Nucleus accumbens (tissue), 56 donors: Measurements from ENCODE around the gene CDPF1.

Source experiments
- DNase-seq, 56 donors: peaks; one replicate each; lab custom pipeline; 2025; lab: John Stamatoyannopoulos, UW

The CDPF1 gene

DNA sequence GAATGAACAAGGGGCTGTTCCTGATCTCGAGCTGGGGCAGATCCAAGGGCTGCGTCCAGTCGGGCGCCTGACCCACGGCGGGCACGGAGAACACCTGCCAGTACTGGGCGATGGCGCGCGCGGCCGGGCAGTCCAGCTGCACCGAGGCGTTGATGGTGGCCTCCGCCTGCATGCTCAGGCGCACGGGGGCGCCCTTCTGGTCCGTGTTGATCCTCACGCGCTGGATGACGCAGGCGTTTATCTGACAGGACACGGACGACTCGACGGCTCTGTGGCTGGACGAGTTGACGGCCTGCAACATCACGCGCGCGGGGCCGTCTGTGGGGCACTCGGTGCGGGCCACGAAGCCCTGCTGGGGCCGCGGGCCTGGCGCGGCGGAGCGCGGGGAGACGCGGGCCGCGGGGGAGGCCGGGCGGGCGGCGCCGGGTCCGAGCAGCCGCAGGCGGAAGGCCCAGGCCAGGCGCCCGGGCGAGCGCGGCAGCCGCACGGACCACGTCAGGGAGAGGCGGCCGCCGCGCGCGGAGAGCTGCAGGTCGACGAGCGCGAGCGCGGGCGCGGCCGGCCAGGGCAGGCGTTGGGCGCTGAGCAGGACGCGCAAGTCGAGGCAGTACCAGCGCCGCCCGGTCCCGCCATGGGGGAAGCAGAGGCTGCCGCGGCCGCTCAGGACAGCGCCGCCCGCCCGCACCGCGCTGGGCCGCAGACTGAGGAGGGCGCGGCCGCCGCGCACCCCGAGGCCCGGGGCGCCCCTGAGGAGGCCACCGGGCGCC lies 12.5 kb upstream of the CDPF1 start:
- DNase-seq = peak in 18 of 56 donors; percentile 4 to 39 (median 18)

DNA sequence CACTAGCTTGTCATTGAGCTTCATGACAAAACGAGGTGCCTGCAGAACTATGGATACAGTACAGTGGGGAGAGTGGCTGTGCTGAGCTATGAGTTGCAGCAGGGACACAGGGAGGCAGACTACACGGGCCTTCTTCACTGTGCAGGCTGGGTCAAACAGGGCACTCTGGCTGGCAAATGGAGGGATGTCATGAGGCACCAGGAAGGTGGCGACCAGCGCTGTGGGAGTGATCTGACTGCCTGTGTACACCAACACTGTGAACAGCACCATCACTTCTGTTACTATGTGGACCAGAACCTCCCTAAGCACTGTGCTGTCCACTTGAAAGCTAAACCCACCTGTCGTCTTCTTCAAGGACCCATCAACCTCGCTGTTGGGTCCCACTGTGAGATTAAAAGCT lies 9.9 kb upstream of the CDPF1 start:
- no peak for DNase-seq

DNA sequence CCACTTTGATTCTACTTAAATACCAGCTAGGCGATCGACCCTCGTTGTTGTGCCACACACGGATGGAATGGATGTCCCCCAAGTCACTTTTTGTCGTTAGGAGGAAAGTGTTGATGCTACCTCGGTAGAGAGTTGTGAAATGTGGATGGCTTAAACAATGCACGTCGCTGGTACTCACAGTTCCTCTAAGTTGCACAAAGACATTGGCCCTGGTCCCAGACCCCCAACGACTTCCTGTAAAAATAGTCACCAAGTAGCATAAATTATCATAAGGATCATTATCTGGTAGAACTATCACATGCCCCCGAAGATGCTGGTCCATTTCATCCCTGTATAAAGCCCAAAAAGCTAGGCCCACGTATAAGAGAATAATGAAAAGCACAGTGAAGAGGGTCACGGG lies 9.3 kb upstream of the CDPF1 start:
- DNase-seq = no peak

GRCh38 chr22:46256358-46256958 lies 6.4 kb upstream of the CDPF1 start:
- DNase-seq = no peak

DNA sequence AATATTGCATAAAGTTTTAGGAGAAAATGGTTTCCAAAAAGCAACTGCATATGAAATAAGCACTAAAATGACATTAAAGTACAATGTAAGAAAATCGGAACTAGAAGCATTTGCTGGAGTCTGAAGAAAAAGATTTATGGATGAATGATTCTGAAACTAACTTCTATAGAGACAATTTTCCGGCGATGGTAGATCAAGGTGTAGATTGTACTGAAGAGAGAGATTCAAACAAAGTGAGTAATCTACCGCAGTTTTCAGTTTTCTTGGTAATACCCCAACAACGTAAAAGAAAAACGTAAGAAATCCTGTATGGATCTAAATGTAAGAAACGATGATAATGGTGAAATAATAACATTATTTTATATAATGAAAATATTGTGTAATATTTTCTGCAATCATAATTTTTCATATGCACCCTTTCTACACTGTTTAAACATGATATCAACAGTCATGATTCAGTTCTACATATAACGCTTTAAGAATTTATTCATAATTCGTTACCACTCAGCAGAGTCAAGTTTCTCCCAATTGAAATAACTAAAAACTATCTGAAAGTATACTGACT lies 1.8 kb upstream of the CDPF1 start:
- DNase-seq = no peak

- no peak for DNase-seq
These were observed 1.2 kb upstream of the CDPF1 start for GRCh38 chr22:46251266-46251665.

DNA sequence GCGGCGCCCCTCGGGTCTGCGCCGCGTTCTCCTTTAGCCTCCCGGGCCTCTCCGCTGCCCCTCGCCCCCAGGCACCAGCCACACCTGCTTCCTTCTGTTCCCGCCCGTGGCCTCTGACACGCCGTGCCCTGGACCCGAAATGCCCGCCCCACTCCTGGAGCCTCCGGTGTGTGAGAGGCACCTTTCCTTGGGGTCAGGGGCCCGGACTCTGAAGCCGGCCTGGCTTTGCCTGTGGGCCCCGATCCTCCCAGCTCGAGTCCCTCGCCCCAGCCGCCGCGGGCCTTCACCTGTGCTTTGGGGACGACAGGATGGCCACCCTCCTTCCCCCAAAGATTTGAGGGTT lies 661 bp upstream of the CDPF1 start:
- peak in 2 of 56 donors; percentile 40 to 49 for DNase-seq

GRCh38 chr22:46247443-46247975 lies 2.6 kb downstream of the CDPF1 start:
- DNase-seq = no peak

GRCh38 chr22:46246178-46246577 lies 3.9 kb downstream of the CDPF1 start:
- DNase-seq = no peak

GRCh38 chr22:46245511-46245910 lies 4.6 kb downstream of the CDPF1 start:
- DNase-seq = peak in 37 of 56 donors; percentile 13 to 77 (median 41)

- no peak for DNase-seq
These were observed 5.3 kb downstream of the CDPF1 start for GRCh38 chr22:46244771-46245170.

DNA sequence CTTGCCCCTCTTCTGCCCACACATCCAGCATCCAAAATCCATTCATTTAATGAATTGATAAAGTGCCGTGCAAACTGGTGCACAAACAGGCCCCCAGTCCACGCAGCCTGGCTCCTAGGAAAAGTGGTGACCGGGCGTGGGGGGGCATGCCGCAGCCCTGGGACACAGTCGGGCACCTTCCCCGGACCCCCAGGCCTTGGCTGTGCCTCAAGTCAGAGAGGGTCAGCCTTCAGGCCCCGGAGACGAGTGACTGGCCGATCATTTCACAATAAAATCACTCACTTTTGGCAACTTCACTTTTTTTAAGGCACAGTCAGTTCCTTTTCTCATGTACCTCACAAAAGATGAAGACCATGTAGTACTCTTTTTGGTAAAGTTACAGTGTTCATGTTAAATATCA lies 8.0 kb downstream of the CDPF1 start:
- DNase-seq = no peak

GRCh38 chr22:46241396-46242007 lies 8.6 kb downstream of the CDPF1 start:
- no peak for DNase-seq

DNA sequence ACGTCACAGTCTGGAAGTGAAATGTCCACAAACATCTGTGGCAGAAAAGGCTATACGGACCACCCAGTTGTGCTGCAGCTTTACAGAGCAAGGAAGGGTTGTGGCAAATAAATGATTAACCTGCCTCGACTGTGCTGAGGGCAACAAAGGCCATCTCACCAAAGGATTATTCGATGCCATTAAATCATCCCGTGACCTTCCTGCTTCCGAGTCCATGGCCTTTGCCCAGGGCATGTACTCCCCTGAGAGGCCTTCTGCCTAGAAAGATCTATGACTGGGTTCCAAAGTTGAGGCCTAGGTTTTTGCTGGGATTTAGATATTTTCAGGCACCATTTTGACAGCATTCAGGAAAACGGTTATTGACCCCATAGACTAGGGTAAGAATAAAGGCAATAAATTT lies 9.2 kb downstream of the CDPF1 start:
- DNase-seq = no peak

GRCh38 chr22:46240506-46240905 lies 9.6 kb downstream of the CDPF1 start:
- DNase-seq = no peak

GRCh38 chr22:46240073-46240472 lies 10.0 kb downstream of the CDPF1 start:
- DNase-seq = no peak

GRCh38 chr22:46239261-46240048 lies 10.6 kb downstream of the CDPF1 start:
- DNase-seq = no peak

DNA sequence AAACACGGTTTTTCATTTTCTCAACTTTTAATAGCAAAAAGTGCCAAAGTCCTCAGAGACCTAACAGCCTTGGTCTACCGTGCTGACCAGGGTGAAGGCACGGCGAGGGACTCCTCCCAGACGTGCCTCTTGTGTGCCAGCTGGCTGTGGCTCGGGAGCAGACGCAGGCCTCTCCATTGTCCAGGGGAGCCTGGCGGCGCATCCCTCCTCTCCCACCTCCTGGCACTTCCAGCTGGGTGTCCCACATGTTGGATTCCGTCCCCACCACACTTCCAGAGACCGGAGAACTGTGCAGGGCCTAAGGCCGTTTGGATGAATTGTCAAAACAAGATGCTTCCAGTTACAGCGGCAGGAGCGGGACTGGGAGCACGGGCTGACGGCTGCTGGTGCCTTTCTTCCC lies 11.6 kb downstream of the CDPF1 start:
- peak in 31 of 56 donors; percentile 13 to 79 (median 42) for DNase-seq

DNA sequence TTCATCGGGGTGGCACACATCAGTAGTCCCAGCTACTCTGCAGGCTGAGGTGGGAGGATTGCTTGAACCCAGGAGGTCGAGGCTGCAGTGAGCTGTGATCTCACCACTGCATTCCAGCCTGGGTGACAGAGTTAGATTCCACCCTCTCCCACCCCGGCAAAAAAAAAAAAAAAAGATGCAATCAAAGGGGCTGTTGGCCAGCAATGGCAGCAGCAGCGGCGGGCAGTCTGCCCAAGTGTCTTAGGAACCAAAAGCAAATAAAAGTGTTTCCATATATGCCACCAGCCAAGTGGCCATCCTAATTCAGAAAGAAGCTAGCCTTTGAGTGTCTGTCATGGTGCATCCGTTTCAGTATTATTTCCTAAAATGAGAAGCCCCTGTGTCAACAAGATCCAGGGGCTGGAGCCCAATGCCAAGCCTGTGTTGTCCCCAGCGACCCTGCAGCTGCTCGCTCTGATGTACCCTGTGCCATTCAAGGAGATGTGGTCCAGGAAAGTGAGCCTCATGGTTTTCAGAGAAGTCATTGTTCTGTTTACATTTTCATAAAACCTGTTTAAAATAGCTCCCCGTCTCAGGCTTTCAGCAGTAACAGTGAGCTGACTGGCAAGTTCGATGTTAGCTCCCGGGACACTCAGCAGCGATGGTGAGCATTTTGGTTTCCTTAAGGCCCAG lies 12.5 kb downstream of the CDPF1 start:
- DNase-seq = peak in 3 of 56 donors; percentile 15 to 31 (median 16)

DNA sequence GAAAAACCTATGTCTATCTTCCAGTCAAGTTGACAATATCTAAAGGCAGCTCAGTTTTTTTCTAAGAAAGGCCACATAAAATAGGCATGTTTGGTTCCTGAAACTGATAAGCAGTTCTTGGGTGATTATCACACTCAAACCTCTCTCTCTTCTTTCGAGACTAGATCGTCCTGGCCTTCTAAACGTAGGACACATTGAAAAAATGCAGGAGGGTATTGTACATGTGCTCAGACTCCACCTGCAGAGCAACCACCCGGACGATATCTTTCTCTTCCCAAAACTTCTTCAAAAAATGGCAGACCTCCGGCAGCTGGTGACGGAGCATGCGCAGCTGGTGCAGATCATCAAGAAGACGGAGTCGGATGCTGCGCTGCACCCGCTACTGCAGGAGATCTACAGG lies 15.1 kb downstream of the CDPF1 start:
- no peak for DNase-seq
